ENCODE data around the gene FBLN1.

- no peak for TF ChIP-seq CTCF (IDR thresholded peaks at IDR 0.05)
- TF ChIP-seq ZFX (IDR thresholded peaks at IDR 0.05; ENCODE audit: borderline replicate concordance) = no peak
Measured at GRCh38 chr22:45628515-45628914, 125.8 kb downstream of the FBLN1 start.
